ENCODE measurements around the gene SCN9A.
A peak's percentile ranks its signal among the peaks of the same experiment; 100 is the strongest.

The SCN9A gene

DNA sequence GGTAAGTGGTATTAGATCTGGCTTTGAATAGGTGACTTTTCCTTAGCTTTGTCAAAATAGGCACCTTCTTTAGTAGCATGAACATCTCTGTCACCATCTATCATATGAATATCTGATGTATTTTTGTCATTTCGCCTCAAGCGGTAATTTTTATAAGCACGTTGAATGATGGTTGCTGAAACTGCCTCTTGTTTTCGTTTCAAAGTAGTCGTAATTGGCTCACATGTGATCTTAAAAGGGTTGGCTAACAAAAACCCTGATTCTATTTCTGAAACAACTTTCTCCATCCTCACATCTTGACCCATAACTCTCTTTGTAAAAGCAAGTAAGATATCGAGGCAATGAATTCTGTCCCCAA is 29.8 kb upstream of the SCN9A start:
- Histone ChIP-seq H3K9ac (ENCODE audit: low read depth, low read length) (no peak overlapping the region), H3K9me3 (ENCODE audit: insufficient read depth, low read depth, low read length) (no peaks in the 10 kb centered on the region), H3K27me3 (ENCODE audit: insufficient read depth, low read length) (no peaks in the 10 kb centered on the region), H3K36me3 (ENCODE audit: insufficient read depth, low read length) (no peaks in the 10 kb centered on the region), H3K4me1 (ENCODE audit: insufficient read depth, low read length) (no peaks in the 10 kb centered on the region), H3K4me3 (ENCODE audit: low read length) (no peak overlapping the region), H3K27ac (ENCODE audit: low read depth, low read length) (no peak overlapping the region)
- WGBS, result 97% methylated on average over 6 of the region's 6 CpGs

GRCh38 chr2:166404831-166405568 is 29.3 kb upstream of the SCN9A start:
- H3K27me3 ChIP-seq (ENCODE audit: insufficient read depth, low read length), result no peaks in the 10 kb centered on the region
- H3K4me1 ChIP-seq (ENCODE audit: insufficient read depth, low read length), result no peaks in the 10 kb centered on the region
- no peaks in the 10 kb centered on the region for H3K9me3 ChIP-seq (ENCODE audit: insufficient read depth, low read depth, low read length)
- no peak overlapping the region for H3K27ac ChIP-seq (ENCODE audit: low read depth, low read length)
- WGBS, result 98% methylated on average over 2 of the region's 2 CpGs
- no peak overlapping the region for H3K9ac ChIP-seq (ENCODE audit: low read depth, low read length)
- no peaks in the 10 kb centered on the region for H3K36me3 ChIP-seq (ENCODE audit: insufficient read depth, low read length)
- no peak overlapping the region for H3K4me3 ChIP-seq (ENCODE audit: low read length)

DNA sequence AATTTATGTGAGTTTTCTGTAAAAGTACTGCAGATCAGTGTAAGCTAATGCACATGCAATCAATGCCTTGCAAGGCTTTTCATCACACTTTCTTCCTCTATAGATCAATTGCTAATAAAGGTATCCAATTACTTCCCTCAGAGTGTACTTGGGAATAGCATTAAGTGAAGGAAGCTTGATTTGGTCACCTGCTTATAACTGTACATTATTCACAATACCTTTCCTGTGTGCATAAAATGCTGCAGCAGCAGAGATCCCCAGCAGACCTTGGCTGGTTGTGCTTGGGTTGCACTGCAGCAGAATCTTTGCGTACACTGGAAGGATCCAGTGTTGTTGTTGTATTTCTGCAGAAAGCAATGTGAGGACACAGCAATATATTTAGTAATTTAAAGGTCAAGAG is 18.5 kb upstream of the SCN9A start:
- no peak overlapping the region for H3K4me3 ChIP-seq (ENCODE audit: low read length)
- no peak overlapping the region for H3K27ac ChIP-seq (ENCODE audit: low read depth, low read length)
- no peaks in the 10 kb centered on the region for H3K9me3 ChIP-seq (ENCODE audit: insufficient read depth, low read depth, low read length)
- H3K9ac ChIP-seq (ENCODE audit: low read depth, low read length), result no peak overlapping the region
- no peaks in the 10 kb centered on the region for H3K27me3 ChIP-seq (ENCODE audit: insufficient read depth, low read length)
- H3K4me1 ChIP-seq (ENCODE audit: insufficient read depth, low read length), result no peaks in the 10 kb centered on the region
- H3K36me3 ChIP-seq (ENCODE audit: insufficient read depth, low read length), result no peaks in the 10 kb centered on the region
- whole genome bisulfite sequencing, result 89% methylated on average over 1 of the region's 1 CpG

GRCh38 chr2:166393008-166393407 is 17.3 kb upstream of the SCN9A start:
- Histone ChIP-seq H3K27ac (ENCODE audit: low read depth, low read length) (no peak overlapping the region), H3K27me3 (ENCODE audit: insufficient read depth, low read length) (no peaks in the 10 kb centered on the region), H3K4me3 (ENCODE audit: low read length) (no peak overlapping the region), H3K9me3 (ENCODE audit: insufficient read depth, low read depth, low read length) (no peaks in the 10 kb centered on the region), H3K4me1 (ENCODE audit: insufficient read depth, low read length) (no peaks in the 10 kb centered on the region), H3K36me3 (ENCODE audit: insufficient read depth, low read length) (no peaks in the 10 kb centered on the region), H3K9ac (ENCODE audit: low read depth, low read length) (no peak overlapping the region)
- 92% methylated on average over 3 of the region's 3 CpGs for WGBS

DNA sequence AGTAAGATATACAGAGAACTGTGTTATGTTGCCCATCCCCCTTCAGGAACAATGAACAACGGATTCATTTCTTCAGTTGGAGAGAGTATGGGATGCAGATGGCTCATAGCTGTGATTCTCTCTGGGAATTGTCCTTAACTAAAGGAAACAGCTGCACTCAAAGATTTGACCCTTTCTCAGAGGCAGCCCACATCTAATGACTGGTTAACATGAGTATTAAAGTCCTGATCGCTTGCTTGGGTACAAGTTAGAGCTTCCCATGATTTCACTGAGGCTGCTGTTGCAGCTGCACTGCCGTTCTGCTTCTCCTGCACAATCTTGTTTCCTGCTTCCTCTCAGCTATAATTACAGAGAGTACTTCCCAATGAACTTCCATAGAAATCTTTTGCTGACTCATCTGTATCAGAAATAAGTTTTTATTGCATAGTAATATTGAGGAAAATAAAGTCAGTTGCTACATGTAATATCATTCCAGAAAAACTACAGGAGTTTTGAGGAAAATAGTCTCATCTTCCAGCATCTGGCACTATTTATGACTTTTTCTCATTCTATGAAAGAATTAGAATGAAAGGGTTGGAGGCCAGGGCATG is 12.8 kb upstream of the SCN9A start:
- no peak overlapping the region for H3K9ac ChIP-seq (ENCODE audit: low read depth, low read length)
- no peaks in the 10 kb centered on the region for H3K36me3 ChIP-seq (ENCODE audit: insufficient read depth, low read length)
- H3K4me3 ChIP-seq (ENCODE audit: low read length), result no peak overlapping the region
- no peaks in the 10 kb centered on the region for H3K27me3 ChIP-seq (ENCODE audit: insufficient read depth, low read length)
- H3K4me1 ChIP-seq (ENCODE audit: insufficient read depth, low read length), result no peaks in the 10 kb centered on the region
- H3K27ac ChIP-seq (ENCODE audit: low read depth, low read length), result no peak overlapping the region
- WGBS, result 93% methylated on average over 3 of the region's 3 CpGs
- H3K9me3 ChIP-seq (ENCODE audit: insufficient read depth, low read depth, low read length), result no peaks in the 10 kb centered on the region

DNA sequence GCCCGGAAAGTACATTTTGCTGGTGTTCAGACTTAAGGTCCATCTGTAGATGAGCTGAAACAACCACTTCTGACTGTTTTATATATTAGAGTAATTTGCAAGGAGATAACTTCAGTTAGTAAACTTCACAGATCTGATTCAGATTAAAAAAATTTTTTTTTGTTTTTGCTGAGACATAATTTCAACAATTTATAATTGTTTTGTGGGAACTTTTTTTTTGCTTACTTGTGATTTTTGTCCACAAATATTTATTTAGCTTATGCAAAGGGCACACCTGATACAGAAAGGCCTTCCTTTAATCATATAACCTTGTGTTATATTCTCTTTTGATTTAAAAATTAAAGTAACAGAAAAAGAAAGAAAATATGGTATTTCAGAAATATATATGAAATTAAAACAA is 9.6 kb upstream of the SCN9A start:
- no peaks in the 10 kb centered on the region for H3K9me3 ChIP-seq (ENCODE audit: insufficient read depth, low read depth, low read length)
- no peak overlapping the region for H3K4me3 ChIP-seq (ENCODE audit: low read length)
- no peaks in the 10 kb centered on the region for H3K36me3 ChIP-seq (ENCODE audit: insufficient read depth, low read length)
- 92% methylated on average over 1 of the region's 1 CpG for WGBS
- no peak overlapping the region for H3K9ac ChIP-seq (ENCODE audit: low read depth, low read length)
- H3K4me1 ChIP-seq (ENCODE audit: insufficient read depth, low read length), result no peaks in the 10 kb centered on the region
- no peaks in the 10 kb centered on the region for H3K27me3 ChIP-seq (ENCODE audit: insufficient read depth, low read length)
- H3K27ac ChIP-seq (ENCODE audit: low read depth, low read length), result no peak overlapping the region

DNA sequence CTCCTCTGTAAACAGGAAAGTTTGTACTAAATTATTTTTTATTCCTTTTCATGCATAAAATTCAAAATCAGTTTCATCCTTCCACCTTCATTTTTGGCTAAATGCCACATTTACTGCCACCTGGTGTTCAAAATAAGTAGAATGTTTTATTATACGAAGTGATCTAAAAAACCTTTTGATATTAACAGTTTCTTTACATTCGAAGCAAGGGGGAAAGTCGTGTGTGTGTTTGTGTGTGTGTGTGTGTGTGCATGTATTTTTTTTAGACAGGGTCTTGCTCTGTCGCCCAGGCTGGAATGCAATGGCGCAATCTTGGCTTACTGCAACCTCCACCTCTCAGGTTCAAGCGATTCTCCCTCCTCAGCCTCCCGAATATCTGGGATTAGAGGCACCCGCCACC is 9.0 kb upstream of the SCN9A start:
- WGBS, result 96% methylated on average over 5 of the region's 8 CpGs
- no peak overlapping the region for H3K9ac ChIP-seq (ENCODE audit: low read depth, low read length)
- no peak overlapping the region for H3K27ac ChIP-seq (ENCODE audit: low read depth, low read length)
- no peaks in the 10 kb centered on the region for H3K9me3 ChIP-seq (ENCODE audit: insufficient read depth, low read depth, low read length)
- no peaks in the 10 kb centered on the region for H3K27me3 ChIP-seq (ENCODE audit: insufficient read depth, low read length)
- H3K36me3 ChIP-seq (ENCODE audit: insufficient read depth, low read length), result no peaks in the 10 kb centered on the region
- H3K4me1 ChIP-seq (ENCODE audit: insufficient read depth, low read length), result no peaks in the 10 kb centered on the region
- H3K4me3 ChIP-seq (ENCODE audit: low read length), result no peak overlapping the region

DNA sequence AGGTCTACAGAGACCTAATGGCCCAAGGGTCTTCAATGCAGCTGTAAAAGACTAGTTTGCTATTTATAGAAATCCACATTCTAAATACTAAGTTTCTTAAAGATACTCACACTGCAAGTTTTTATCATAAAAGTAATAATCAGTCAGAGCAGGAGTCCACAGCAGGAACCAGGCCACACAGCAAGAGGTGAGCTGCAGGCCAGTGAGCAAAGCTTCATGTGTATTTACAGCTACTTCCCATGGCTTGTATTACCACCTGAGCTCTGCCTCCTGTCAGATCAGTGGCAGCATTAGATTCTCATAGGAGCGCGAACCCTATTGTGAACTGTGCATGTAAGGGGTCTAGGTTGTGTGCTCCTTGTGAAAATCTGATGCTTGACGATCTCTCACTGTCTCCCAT is 6.7 kb upstream of the SCN9A start:
- H3K27me3 ChIP-seq (ENCODE audit: insufficient read depth, low read length), result peaks cover 7% of the 10 kb centered on the region; the same call in 1 of the 2 replicates
- H3K4me1 ChIP-seq (ENCODE audit: insufficient read depth, low read length), result no peaks in the 10 kb centered on the region
- no peaks in the 10 kb centered on the region for H3K9me3 ChIP-seq (ENCODE audit: insufficient read depth, low read depth, low read length)
- no peak overlapping the region for H3K27ac ChIP-seq (ENCODE audit: low read depth, low read length)
- H3K4me3 ChIP-seq (ENCODE audit: low read length), result no peak overlapping the region
- no peaks in the 10 kb centered on the region for H3K36me3 ChIP-seq (ENCODE audit: insufficient read depth, low read length)
- no peak overlapping the region for H3K9ac ChIP-seq (ENCODE audit: low read depth, low read length)
- 100% methylated on average over 2 of the region's 3 CpGs for WGBS

GRCh38 chr2:166380615-166381014 is 4.9 kb upstream of the SCN9A start:
- Histone ChIP-seq H3K4me3 (ENCODE audit: low read length) (no peak overlapping the region), H3K9ac (ENCODE audit: low read depth, low read length) (no peak overlapping the region), H3K4me1 (ENCODE audit: insufficient read depth, low read length) (peaks cover 7% of the 10 kb centered on the region; the same call in 1 of the 2 replicates), H3K36me3 (ENCODE audit: insufficient read depth, low read length) (no peaks in the 10 kb centered on the region), H3K27ac (ENCODE audit: low read depth, low read length) (no peak overlapping the region), H3K9me3 (ENCODE audit: insufficient read depth, low read depth, low read length) (no peaks in the 10 kb centered on the region), H3K27me3 (ENCODE audit: insufficient read depth, low read length) (peaks cover 18% of the 10 kb centered on the region; the same call in 1 of the 2 replicates)
- 91% methylated on average over 1 of the region's 1 CpG for WGBS

DNA sequence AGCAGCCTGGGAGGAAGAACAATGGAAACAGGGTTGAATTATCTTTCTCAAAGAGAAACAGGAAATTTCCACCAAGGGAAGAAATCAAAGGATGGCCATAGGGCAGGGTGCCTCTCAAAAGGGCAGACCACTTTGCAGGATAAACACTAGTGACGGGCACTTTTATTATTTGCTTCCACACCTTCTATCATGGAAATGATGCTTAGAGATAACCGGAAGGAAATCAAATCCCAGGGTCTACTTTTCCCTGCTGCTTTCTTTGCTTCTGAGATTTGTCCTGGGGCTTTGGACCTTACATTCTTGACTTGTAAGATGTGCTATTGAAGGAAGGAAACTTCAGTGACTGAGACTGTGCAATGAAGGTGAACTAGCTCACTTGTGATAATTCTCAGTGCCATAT is 1.1 kb upstream of the SCN9A start:
- no peak overlapping the region for H3K27ac ChIP-seq (ENCODE audit: low read depth, low read length)
- 44% methylated on average over 2 of the region's 2 CpGs for WGBS
- H3K4me1 ChIP-seq (ENCODE audit: insufficient read depth, low read length), result peaks cover 36% of the 10 kb centered on the region
- H3K27me3 ChIP-seq (ENCODE audit: insufficient read depth, low read length), result peaks cover 33% of the 10 kb centered on the region
- H3K9ac ChIP-seq (ENCODE audit: low read depth, low read length), result peak overlapping the region; percentile 65; the same call in 1 of the 2 replicates
- peak overlapping the region; percentile 99 for H3K4me3 ChIP-seq (ENCODE audit: low read length)
- no peaks in the 10 kb centered on the region for H3K36me3 ChIP-seq (ENCODE audit: insufficient read depth, low read length)
- H3K9me3 ChIP-seq (ENCODE audit: insufficient read depth, low read depth, low read length), result no peaks in the 10 kb centered on the region

DNA sequence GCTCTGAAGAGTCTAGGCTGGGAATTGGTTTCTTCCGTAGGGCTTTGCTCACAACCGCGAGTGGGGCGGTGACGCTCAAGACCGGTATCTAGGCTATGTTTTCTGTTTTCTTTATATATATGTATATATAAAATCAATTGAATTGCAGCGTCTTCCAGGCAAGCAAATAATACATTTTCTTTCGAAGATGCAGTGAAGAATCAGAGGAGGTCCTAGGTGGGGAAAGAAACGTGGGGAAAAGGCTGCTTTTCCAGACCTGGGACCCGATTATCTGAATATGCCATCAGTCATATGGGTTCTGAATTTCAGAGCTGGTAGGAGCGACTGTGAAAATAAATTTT is 714 bp upstream of the SCN9A start:
- H3K36me3 ChIP-seq (ENCODE audit: insufficient read depth, low read length), result no peaks in the 10 kb centered on the region
- peak overlapping the region; percentile 65; the same call in 1 of the 2 replicates for H3K9ac ChIP-seq (ENCODE audit: low read depth, low read length)
- no peaks in the 10 kb centered on the region for H3K9me3 ChIP-seq (ENCODE audit: insufficient read depth, low read depth, low read length)
- peaks cover 33% of the 10 kb centered on the region for H3K27me3 ChIP-seq (ENCODE audit: insufficient read depth, low read length)
- WGBS, result 16% methylated on average over 6 of the region's 11 CpGs
- peak overlapping the region; percentile 99 for H3K4me3 ChIP-seq (ENCODE audit: low read length)
- no peak overlapping the region for H3K27ac ChIP-seq (ENCODE audit: low read depth, low read length)
- peaks cover 37% of the 10 kb centered on the region for H3K4me1 ChIP-seq (ENCODE audit: insufficient read depth, low read length)
